GM19372 (cell line): ENCODE results near the gene SV2C.

Experiments used
- ATAC-seq: cut with Tn5 transposase; IDR thresholded peaks from one replicate; pipeline ENCODE4 v1.9.1; 2021; ENCODE audit warnings: mild to moderate bottlenecking, low read depth, moderate library complexity; ENCODE audit not compliant: unreplicated experiment

The SV2C gene

DNA sequence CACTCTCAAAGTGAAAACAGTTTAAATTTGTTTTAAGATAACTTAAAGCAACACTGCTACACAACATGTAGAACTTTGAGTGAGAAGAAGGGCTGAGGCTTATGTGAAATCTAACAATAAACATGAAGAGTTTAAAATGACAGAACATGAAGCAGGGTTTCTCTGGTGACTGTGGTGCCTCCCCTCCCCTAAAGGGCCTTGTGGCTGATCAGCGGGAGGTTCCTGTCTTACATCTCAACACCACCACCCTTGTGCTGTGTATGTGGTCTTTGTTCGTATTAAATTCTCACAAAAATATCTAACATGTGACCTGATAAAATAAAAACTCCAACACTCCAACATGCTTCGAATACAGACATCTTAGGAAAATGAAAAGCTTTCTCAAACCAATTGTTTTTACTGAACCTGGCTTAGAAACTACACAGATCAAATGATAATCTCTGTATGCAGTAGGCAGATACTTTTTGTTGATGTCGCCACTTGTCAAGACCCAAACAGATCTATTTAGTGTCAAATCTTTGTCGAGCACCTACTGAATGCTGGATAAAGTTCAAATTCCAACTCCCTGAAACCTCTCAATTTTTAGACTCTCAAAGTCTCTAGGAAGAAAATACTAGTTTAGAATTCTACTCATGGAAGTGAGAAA is 310.0 kb downstream of the SV2C start:
- ATAC-seq = no peak

DNA sequence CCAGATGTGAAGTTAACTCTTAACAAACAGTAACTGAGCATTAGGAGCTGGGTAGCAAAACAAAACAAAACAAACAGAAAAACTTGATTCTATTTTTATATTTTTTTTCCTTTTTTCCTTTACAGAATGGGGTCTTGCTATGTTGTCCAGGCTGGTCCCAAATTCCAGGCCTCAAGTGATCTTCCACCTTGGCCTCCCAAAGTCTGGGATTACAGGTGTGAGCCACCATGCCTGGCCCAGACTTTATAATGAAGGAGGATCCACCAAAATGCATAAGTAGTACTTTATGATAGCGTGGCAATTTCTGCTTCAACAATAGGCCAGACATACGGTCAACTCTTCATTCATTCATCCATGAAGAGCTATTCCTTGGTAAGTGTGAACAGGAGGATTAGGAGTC is 314.0 kb downstream of the SV2C start:
- no peak for ATAC-seq

DNA sequence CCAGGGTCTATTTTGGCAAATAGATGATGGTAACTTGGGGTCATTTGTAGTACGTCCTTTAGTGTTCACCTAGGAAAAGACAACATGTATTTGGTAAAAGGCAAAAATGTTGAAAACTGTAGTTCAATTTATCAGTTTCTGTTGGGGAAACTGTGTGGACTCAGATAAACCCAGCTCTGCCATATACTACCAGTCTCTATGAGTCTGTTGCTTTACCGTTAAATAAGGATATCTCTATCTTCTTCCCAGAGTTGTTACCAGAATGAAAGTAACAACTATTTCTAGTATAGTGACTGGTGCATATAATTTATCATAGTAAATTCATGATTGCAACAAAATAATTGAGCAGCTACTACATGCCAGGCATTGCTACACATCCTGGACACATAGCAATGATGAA is 316.1 kb downstream of the SV2C start:
- no peak for ATAC-seq

DNA sequence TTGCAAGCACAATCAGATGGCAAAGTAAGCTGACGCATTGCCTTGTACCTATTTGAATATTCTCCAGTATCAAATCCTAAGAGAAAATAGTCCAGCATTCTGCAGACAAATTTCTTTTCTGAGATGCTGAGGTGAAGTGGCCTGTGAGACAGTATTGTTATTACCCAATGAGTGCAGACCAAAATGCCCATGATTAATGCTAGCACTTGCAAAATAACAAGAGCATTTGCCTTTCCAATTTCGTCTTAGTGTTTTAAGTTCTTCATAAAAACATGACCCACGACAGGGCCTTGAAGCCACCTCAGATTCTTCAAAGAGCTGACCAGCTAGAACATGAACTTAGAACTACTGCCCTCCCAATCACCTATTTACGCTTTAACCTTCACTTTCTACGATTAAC is 317.3 kb downstream of the SV2C start:
- ATAC-seq = no peak

- no peak for ATAC-seq
Observed at GRCh38 chr5:76401801-76402250, 318.6 kb downstream of the SV2C start.

GRCh38 chr5:76402251-76402885 is 319.2 kb downstream of the SV2C start:
- ATAC-seq = peak; percentile 37

DNA sequence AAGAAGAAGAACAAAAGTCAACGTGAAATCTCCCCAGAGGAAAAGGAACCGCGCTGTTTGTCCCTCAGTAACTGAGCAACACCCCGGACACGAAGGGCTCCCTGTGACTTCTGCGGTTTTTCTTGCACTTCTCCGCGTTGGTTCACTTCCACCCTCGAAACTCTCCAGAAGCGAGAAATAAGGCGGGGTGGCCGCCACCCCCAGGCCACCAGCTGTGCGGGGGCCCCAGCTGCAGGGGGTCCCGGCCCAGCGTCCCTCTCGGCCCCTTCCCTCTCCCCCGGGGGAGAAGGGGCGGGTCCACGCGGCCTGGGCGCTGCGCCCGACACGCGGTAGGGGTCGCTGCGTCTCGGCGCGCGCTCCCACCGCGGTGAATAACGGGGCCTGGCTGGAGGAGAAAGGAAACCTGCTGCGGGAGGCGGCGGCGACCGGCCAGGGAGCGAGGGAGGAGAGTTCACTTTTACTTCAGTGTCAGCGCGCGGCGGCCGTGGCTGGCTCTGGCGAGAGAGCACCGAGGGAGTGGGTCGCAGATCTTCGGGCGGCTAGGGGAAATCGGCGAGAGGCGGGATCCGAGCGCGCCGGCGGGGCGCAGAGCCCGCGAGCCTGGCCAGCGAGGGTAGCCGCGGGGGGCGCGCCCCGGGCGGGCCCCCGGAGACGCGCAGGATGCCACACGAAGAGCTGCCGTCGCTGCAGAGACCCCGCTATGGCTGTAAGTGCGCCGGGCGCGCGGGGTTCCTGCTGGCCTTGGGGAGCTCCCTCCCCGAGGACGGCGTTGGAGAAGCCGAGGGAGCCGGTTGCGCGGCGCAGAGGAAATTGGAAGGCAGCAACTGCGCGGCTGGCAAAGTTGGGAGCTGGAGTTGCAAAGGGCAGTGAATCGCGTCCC is 319.9 kb downstream of the SV2C start, which contains the start of gene IQGAP2:
TSS of gene IQGAP2 (plus strand) at position 400 of the 880 bp plus-strand sequence. CDS start at position 661, 261 bp downstream.
- peak; percentile 73 for ATAC-seq
